LNCaP clone FGC (cell line): ENCODE data around the gene NSG1.

Source experiments
- DNase-seq: peaks from one replicate; pipeline ENCODE4 v3.0.0-alpha.2; 2011; ENCODE audit warnings: low read depth
- H3K4me3 ChIP-seq: 2 replicates; pipeline ENCODE4 v1.5.1; 2011; ENCODE audit warnings: mild to moderate bottlenecking, low read depth, low read length, control low read depth
- CTCF ChIP-seq: IDR thresholded peaks from 2 replicates; pipeline ENCODE4 v1.5.1; 2012; ENCODE audit warnings: mild to moderate bottlenecking; ENCODE audit not compliant: control insufficient read depth, insufficient read depth; ENCODE audit errors: extremely low read depth

The NSG1 gene

GRCh38 chr4:4422856-4423499, 36.1 kb downstream of the NSG1 start:
- no peak for DNase-seq
- TF ChIP-seq CTCF = no peak
- no peak overlapping the region for H3K4me3 ChIP-seq

GRCh38 chr4:4423706-4424498, 37.0 kb downstream of the NSG1 start:
- TF ChIP-seq CTCF = no peak
- no peak for DNase-seq
- no peak overlapping the region for H3K4me3 ChIP-seq

- TF ChIP-seq CTCF = no peak
- H3K4me3 ChIP-seq = no peak overlapping the region
- DNase-seq = no peak
These were observed 37.7 kb downstream of the NSG1 start for GRCh38 chr4:4424499-4425115.

- TF ChIP-seq CTCF = no peak
- DNase-seq = no peak
- no peak overlapping the region for H3K4me3 ChIP-seq
These were observed 38.3 kb downstream of the NSG1 start for GRCh38 chr4:4425119-4425690.

GRCh38 chr4:4425696-4426095, 38.8 kb downstream of the NSG1 start:
- TF ChIP-seq CTCF = no peak
- DNase-seq = no peak
- no peak overlapping the region for H3K4me3 ChIP-seq

- no peak for TF ChIP-seq CTCF
- DNase-seq = no peak
These were observed 39.7 kb downstream of the NSG1 start for GRCh38 chr4:4426511-4427120.

More at GRCh38 chr4:4426511-4427120, 39.7 kb downstream of the NSG1 start:
- H3K4me3 ChIP-seq = no peak overlapping the region
